Stimulated activated CD4-positive, alpha-beta T cell treated with anti-CD3 and anti-CD28 coated beads, Interleukin-4, amount 100 ng/mL, for 1 hour (primary cell): ENCODE results near the gene LHPP.

Experiments
- DNase-seq: peaks from one replicate; pipeline ENCODE4 v3.0.0-alpha.2; 2020

Gene LHPP

GRCh38 chr10:124630551-124630950, 168.9 kb downstream of the LHPP start:
- no peak for DNase-seq

DNA sequence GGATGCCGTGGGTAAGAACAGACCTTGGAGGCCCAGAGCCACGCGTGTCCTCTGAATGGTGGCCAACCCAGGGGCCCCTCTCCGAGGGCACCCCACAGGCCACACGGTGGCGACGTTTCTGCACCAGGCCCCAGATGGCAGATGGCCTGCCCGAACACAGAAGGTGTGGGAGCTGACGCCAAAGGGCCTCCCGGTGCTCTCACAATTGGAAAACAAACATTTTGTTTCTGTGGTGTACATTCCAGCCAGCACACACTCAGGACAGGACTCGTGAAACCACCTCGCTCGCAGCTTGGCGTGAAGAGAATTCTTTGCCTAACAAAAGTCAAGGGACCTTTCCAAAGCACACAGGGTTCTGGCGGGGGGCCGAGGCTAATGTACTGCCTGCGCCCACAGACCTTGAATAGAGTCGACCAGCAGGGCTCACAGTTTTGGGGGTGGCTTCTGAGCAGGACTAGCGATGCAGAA, 170.5 kb downstream of the LHPP start:
- peak; percentile 56 for DNase-seq

DNA sequence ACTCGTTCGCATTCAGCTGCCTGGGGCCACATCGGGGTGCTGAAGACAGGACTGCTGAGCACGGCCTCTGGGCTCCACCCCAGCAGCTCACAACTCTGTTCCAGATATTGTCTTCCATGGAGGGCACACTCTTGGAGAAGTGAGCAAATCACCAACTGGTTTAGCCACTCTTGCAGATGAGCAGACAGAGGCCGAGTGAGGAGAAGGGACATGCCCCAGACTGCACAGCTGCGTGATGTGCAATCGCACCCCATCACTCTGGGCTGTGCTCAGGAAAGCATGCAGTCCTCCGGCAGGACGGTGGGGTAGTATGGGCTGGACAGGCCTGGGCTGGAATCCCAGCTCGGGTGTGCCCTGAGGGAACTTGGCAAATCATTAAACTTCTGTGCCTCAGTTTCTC, 170.9 kb downstream of the LHPP start:
- no peak for DNase-seq

DNA sequence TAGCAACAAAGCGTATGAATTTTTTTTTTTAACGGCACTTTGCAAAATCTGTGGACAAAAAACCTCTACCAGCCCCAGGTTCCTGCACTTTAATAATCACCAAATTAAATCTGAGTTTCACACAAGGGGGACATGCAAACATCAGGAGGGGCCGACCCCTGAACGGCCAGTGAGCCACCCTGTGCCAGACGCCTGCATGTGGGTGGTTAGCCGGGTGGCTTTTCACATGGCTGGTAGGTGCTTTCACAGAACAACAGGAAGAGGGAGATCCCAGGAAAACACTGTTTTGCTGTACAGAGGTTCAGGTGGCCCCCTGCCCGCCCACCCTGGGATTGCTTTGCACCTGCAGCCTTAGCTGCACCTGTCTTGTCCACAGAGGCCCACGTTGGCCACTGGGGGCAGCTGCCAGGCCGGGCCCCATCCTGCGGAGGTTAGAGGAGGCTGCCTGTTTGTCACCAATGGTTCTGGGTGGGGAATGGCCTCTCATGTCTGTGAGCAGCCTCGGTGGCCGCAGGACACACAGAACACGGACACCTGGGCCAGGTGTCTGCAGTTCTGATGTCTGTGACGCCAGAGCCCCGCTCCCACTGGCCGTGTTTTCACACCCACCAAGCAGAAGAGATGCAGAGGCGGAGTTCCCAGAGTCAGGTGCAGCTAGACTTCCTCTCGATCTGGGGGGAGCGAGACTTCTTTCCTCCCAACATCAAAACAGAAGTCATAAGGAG, 174.8 kb downstream of the LHPP start:
- peak; percentile 32 for DNase-seq

DNA sequence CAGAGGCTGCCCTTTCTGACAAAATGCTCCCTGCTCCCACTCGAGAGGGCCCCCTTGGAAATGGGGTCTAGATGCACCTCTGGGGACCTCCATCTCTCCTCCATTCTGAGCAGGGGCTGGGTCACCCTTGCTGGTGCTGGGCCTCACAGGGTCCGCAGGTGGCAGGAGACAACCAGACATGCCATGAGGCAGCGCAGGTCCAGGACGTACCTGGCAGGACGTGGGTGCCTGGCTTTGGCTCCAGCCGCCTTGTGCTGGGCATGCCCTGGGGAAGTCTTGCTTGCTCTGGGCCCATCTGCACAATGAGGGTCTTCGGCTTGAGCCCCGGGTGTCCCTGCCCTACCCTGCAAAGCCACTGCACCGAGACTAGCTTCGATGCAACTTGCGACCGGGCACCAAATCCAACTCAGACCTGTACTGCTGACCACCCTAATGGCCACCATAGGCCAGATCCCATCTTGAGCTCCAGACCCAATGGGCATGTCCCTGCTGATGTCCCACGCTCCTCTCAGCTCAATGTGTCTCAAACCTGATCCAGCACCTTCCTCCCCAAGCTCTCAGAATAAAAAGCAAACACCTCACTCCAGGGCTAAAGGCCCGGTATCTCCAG, 175.6 kb downstream of the LHPP start:
- DNase-seq = no peak

GRCh38 chr10:124637746-124638145, 176.1 kb downstream of the LHPP start:
- DNase-seq = no peak

GRCh38 chr10:124639206-124639605, 177.6 kb downstream of the LHPP start:
- no peak for DNase-seq

- DNase-seq = no peak
Measured at GRCh38 chr10:124639646-124640045, 178.0 kb downstream of the LHPP start.

GRCh38 chr10:124640056-124640455, 178.4 kb downstream of the LHPP start:
- DNase-seq = no peak

GRCh38 chr10:124640538-124641231, 179.1 kb downstream of the LHPP start:
- no peak for DNase-seq

- DNase-seq = peak; percentile 34
Measured at GRCh38 chr10:124641282-124642087, 179.9 kb downstream of the LHPP start.

- DNase-seq = no peak
Measured at GRCh38 chr10:124642088-124642710, 180.6 kb downstream of the LHPP start.

- no peak for DNase-seq
Measured at GRCh38 chr10:124643330-124644009, 181.8 kb downstream of the LHPP start.

GRCh38 chr10:124644236-124644635, 182.6 kb downstream of the LHPP start:
- DNase-seq = no peak

- DNase-seq = no peak
Measured at GRCh38 chr10:124644771-124645415, 183.3 kb downstream of the LHPP start.

DNA sequence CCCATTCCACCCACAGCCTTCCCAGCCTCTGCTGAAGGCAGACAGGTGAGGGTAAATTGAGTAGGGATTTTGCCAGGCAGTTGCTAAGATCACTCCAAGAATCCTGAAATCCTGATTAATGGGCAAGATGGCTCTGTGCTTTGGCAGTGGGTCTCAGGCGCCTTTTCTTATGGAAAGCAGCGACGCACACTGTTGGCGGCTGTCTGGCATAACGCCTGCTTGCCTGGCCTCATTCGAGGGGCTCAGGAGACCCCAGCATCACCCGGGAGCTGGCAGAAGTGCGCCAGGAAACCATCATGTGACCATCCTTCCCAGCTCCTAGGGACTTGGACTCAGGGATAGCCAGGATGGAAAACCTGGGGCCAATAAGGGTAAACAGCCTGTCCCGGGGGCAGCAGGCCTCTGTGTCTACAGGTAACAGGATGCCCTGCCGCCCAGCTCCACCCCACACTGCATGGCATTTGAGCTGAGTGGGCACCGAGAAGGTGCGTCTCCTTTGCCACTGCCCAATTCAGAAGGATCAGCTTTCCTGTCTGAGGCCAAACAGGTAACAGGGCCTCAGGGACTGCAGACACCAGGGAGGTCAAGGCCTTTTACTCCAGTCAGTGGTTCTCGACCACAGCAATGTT, 184.0 kb downstream of the LHPP start:
- DNase-seq = no peak

GRCh38 chr10:124646483-124647352, 185.1 kb downstream of the LHPP start:
- DNase-seq = no peak

GRCh38 chr10:124647421-124648130, 186.0 kb downstream of the LHPP start:
- peak; percentile 60 for DNase-seq

DNA sequence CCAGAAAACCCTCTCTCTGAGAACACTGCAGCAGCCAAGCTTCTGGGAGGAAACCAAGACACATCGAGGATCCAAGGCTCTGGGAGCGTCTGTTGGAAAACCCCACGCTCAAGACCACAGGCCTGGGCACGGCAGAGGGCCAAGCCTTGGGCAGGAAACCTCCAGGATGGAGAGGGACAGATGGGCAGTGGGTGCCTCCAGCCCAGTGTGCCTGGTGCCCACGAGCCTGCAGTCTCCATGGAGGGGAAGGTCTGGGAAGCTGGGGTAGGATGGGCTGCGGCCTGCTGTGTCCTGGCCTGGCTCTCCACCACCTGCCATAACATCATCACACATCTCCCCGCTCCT, 186.5 kb downstream of the LHPP start:
- no peak for DNase-seq
